Kasumi-1 (cell line): Measurements from ENCODE around the gene MLST8.
"Not testable (repeated sequence)": the region's sequence is repeated elsewhere in the genome, so short reads cannot be mapped to it uniquely, and the experiment has no call there.

Experiments
- DNase-seq, 2 experiments: peaks; one replicate each; lab custom pipeline; 2025; lab: John Stamatoyannopoulos, UW

The MLST8 gene

DNA sequence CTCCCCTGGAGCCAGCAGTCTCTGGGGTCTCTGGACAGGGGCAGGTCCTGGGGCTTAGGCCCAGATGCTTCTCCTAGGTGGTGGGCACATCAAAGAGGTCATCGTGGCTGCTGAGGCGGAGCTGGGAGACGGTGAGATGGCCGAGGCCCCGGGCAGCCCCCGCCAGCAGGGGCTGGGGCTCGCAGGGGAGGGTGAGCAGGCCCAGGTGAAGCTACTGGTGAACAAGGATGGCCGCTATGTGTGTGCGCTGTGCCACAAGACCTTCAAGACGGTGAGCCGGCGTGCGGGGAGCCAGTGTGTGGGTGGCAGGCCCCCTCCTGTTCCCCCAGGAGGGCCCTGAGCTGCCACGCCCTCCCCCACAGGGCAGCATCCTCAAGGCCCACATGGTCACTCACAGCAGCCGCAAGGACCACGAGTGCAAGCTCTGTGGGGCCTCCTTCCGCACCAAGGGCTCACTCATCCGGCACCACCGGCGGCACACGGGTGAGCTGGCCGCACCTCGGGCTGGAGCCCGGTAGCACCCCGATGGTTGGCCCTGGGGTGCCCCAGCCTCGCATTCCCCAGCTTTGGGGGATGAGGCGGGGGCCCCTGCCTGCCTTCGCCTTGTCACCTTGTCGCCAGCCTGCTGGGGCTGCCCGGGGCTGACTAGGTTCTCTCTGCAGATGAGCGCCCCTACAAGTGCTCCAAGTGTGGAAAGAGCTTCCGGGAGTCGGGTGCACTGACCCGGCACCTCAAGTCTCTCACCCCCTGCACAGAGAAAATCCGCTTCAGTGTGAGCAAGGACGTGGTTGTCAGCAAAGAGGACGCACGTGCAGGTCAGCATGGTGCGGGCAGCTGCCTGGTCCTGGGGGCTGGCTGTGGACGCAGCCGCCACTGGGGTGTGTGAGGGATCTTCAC lies 27.1 kb downstream of the MLST8 start:
- no peak for DNase-seq

DNA sequence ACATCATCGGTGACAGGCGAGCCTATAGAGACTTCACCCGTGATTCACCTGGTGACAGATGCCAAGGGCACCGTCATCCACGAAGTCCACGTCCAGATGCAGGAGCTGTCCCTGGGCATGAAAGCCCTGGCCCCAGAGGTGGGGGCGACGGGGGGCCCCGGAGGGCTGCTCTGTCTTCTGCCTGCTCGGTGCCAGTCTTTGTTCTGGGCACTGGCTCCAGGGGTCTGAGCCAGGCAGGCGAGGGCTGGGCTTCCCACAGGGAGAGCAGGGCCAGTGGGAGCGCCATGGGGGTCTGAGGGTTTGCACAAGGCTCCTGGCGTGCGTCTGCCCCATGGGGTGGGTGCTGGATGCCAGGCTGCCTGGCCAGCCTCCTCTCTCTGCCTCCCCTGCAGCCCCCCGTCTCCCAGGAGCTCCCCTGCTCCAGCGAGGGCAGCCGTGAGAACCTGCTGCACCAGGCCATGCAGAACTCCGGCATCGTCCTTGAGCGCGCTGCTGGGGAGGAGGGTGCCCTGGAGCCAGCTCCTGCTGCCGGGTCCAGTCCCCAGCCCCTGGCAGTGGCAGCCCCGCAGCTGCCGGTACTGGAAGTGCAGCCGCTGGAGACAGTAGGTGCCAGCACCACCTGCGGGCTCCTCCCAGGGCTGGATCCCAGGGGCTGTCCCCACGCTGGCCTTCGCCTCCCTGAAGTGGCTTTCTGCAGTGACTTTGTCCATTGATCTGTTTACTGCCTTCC lies 28.0 kb downstream of the MLST8 start:
- no peak for DNase-seq

DNA sequence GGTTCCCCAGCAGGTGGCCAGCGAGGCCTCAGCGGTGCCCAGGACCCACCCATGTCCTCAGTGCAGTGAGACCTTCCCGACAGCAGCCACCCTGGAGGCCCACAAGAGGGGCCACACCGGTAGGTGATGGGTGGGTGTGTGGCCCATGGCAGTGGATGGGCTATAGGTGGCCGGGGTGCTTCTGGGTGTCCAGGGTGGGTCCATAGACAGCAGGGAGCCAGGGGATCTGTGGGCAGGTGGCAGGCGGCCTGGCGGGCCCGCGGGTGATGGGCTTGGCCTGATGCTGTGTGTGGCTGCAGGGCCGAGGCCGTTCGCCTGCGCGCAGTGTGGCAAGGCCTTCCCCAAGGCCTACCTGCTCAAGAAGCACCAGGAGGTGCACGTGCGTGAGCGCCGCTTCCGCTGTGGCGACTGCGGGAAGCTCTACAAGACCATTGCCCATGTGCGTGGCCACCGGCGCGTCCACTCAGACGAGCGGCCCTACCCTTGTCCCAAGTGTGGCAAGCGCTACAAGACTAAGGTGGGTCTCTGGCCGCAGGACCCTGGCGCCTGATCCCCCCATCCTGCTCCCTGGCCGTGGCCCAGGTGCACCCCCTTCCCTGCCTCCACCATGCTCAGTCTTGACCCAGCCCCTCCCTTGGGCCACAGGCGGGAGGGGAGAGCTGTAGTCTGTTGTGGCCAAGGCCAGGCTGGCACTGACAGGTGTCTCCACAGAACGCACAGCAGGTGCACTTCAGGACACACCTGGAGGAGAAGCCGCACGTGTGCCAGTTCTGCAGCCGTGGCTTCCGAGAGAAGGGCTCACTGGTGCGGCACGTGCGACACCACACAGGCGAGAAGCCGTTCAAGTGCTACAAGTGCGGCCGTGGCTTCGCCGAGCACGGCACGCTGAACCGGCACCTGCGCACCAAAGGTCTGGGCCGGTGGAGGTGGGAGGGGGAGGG lies 28.9 kb downstream of the MLST8 start:
- DNase-seq, result no peak

DNA sequence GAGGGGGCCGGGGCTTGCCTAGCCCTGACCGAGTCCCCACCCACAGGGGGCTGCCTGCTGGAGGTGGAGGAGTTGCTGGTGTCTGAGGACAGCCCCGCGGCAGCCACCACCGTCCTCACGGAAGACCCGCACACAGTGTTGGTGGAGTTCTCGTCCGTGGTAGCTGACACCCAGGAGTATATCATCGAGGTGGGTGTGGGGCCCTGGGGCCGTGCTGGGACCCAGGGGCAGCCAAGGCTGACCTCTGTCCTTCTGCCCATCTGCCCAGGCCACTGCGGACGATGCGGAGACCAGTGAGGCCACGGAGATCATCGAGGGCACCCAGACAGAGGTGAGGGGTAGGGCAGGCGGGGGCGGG lies 29.5 kb downstream of the MLST8 start:
- DNase-seq, result no peak

DNA sequence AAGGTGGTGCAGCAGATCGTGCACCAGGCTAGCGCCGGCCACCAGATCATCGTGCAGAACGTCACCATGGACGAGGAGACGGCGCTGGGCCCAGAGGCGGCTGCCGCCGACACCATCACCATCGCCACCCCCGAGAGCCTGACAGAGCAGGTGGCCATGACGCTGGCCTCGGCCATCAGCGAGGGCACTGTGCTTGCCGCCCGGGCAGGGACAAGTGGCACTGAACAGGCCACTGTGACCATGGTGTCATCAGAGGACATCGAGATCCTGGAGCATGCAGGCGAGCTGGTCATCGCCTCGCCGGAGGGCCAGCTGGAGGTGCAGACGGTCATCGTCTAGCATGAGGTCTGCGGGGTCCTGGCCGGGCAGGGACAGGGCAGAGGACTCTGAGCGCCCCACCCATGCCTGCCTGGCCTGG lies 30.0 kb downstream of the MLST8 start:
- no peak for DNase-seq

DNA sequence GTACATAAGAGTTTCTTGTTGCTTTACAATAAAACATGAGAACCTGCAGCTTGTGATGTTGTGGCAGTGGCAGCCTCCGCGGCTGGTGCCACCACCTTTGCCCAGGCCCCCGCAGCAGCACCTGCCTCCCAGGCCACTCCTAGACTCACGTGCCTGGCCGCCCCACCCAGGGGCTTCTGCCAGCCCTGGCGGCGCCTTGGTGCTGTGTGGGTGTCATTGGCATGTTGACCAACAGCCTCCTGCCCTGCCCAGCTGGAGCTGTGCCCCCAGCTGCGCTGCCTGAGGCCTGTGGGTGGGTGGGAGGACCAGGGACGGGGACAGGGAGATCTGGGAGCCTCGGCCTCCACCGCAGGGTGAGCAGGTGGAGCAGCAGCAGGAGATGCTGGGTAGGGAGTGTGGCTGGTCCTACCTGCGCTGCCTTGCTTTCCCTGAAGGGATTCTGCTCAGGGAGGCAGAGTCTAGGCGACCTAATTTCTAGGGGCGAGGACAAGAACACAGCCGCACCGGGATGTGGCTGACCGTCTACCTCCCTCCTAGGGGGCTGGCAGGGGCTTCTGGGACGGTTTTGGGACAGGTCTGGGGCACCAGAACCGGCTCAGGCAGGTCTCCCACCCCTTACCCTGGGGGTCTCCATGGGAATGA lies 30.6 kb downstream of the MLST8 start:
- no peak for DNase-seq

DNA sequence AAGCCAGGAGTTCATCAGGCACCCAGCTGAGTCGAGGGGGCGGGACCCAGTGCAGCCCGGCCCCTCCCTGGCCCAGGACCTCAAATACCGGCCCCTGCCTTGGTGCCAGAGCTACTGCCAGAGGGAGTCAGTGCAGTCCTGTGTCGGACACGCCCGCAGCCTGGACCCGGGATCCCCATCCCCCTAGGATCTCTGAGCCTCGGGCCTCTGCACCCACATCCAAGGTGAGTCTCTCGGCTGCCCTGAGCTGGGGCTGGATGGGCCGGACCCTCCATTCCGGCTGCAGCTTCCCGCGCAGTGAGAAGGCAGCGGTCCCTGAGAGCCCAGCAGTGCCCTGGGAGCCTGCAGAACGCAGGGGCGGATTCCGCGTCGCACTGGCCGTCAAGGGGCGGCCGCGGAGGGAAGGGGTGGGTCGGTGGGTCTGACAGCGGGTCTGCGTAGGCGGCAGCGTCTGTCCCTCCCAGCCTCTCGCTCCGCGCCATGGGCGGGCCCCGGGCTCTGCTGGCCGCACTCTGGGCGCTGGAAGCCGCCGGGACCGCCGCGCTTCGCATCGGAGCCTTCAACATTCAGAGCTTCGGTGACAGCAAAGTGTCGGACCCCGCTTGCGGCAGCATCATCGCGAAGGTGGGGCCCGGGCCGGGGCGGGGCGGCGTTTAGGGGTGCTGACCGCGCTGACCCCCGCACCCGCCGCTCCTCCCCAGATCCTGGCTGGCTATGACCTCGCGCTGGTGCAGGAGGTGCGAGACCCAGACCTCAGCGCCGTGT lies 31.3 kb downstream of the MLST8 start, which contains the start of gene DNASE1L2:
DNASE1L2 (plus strand) TSS at position 108 of the 765 bp plus-strand sequence; CDS start at position 481, 373 bp downstream.
- DNase-seq, result no peak

DNA sequence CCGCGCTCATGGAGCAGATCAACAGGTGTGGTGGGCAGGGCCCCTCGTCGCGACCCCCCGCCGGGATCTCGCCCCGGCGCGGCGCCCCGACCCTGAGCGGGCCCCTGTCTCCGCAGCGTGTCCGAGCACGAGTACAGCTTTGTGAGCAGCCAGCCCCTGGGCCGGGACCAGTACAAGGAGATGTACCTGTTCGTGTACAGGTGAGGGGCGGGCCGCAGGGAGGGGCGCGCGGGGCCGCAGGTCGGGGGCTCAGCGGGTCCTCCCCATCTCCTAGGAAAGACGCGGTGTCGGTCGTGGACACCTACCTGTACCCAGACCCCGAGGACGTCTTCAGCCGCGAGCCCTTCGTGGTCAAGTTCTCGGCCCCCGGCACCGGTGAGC lies 31.8 kb downstream of the MLST8 start:
- DNase-seq, result no peak

DNA sequence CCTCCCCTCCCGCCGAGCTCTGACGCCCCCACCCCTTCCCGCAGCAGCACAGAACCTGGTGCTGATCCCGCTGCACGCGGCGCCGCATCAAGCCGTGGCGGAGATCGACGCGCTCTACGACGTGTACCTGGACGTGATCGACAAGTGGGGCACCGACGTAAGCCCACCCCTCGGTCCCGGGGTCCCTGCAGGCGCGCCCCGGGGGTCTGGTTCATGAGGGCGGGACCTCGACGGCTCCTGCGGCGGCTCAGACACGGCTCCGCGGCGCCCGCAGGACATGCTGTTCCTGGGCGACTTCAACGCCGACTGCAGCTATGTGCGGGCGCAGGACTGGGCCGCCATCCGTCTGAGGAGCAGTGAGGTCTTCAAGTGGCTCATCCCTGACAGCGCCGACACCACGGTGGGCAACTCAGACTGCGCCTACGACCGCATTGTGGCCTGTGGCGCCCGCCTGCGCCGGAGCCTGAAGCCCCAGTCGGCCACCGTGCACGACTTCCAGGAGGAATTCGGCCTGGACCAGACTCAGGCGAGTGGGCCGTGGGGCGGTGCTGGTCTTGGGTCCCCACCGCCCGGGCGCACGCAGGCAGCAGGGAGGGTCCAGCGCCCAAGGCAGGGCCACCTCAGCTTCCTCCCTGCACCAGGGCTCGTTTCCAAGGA lies 32.4 kb downstream of the MLST8 start:
- no peak for DNase-seq

DNA sequence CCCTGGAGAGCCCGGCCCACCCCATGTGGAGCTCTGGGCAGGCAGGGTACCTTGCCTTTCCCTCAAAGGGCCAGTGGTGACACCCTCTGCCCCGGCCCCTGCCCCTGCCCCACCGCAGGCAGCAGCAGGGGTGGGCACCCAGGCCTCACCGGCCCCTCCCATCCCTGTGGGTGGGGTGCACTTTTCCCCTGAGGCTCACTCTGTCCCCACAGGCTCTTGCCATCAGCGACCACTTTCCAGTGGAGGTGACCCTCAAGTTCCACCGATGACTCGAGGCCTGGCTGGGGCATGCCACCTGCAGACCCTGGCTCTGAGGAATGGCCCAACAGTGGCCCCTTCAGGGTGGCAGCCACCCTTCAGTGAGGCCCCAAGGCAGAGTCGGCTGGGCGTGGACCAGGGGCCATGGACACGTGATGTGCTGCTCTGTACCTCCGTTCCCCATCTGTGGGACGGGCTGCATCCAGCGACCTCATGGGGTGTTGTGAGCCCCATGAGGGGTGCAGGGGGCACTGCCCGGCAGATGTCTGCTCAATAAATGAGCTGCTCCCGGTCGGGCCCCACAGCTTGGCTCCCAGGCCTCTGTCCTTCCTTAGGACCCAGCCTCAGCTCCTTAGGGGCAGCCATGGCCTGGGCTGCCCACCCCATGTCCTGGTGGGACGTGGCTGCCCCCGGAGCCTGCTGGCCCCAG lies 33.0 kb downstream of the MLST8 start:
- no peak for DNase-seq

DNA sequence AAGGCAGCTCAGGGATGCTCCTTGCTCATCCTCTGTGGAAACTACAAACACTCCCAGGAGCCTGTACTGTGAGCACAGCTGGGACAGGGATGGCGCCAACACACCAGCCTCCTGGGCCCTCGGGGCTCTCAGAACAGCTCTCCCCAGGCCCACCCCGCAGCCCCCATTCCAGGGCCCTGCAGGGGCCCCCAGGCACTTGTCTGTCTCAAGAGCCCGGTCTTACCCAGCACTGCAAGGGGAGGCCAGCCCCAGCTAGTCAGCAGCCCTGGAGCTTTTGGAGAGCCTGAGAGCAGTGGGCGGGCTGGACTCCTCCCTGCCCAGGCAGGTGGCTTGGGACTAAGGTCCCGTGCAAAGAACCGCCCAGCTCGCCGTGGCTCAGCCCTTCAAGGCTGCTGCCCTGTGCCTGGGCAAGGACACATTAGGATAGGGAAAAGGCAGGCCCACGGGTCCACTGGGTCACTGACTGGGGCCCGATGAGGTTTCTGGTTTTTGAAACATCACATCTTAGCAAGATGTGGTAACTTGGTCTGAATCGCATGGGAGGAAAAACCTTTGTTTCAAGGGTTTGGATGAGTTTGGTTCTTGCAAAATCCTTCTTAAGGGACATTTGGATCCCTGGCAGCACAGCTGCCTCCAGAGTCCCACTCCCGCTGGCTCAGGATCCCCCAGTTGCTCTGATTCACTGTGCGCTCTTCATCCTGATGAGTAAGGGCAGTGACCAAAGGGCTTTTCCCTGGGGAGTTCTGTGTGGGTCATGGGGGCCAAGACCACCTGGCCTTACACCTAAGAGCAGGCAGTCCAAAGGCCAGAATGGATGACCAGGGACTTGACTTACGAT lies 33.8 kb downstream of the MLST8 start:
- DNase-seq, result no peak

DNA sequence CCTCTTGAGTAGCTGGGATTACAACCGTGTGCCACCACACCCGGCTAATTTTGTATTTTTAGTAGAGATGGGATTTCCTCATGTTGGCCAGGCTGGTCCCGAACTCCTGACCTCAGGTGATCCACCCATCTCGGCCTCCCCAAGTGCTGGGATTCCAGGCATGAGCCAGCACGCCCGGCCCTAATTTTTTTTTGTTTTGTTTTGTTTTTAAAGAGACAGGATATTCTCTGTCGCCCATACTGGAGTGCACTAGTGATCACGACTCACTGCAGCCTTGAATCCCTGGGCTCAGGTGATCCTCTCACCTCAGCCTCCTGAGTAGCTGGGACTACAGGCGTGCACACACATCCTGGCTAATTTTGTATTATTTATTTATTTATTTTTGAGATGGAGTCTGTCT lies 35.1 kb downstream of the MLST8 start:
- not testable (repeated sequence) for DNase-seq

DNA sequence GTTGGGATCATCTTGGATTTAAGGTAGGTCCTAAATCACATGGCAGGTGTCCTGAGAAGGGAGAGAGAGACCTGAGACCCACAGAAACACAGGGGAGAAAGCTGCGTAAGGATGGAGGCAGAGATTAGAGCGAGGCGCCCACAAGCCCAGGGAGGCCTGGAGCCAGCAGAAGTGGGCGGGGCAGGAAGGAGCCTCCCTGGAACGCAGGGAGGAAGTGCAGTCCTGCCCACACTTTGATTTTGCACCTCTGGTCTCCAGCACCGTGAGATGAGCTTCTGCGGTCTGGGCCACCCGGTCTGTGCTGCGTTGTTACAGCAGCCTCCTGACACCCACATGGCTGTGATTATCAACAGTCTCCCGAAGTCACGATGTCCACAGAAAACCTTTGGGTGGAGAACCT lies 37.3 kb downstream of the MLST8 start:
- DNase-seq, result no peak

DNA sequence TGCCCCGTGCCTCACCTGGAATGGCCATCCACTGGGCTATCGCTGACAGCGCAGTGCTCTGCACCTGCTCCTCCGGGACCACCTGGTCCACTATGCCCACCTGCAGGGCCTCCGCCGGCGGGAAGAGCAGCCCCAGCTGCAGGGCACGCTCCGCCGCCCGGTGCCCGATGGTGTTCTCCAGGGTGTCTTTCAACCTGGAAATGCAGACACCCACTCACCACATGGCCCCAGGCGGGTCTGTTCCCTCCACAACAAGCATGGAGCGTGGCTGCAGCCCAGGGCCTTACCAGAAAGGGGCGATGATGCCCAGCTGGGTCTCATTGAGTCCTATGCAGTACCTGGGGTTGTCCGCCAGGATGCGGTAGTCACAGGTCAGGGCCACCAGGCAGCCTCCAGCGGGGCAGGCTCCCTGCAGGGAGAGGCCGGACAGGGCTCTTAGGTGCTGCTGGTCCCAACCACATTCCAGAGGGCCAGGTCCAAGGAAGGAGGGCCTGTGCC lies 37.8 kb downstream of the MLST8 start:
- DNase-seq, result no peak

DNA sequence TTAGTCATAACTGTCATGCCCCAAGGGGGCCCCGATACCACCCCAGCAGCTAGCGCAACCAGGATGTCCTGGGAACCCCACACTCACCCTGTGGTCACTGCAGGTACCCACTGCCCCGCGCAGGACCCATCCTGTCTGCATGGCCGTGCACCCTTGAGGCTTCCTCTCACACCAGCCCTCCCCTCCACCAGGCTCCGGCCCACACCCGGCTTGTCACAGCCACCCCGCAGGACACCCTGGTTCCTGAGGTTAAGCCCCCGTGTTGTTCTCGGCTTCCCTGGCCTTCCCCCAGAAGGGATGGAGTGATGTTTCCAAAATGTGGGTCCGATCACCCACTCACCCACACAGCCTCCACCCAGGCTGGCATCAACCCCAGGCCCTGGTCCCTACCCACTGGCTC lies 38.5 kb downstream of the MLST8 start:
- DNase-seq, result no peak

DNA sequence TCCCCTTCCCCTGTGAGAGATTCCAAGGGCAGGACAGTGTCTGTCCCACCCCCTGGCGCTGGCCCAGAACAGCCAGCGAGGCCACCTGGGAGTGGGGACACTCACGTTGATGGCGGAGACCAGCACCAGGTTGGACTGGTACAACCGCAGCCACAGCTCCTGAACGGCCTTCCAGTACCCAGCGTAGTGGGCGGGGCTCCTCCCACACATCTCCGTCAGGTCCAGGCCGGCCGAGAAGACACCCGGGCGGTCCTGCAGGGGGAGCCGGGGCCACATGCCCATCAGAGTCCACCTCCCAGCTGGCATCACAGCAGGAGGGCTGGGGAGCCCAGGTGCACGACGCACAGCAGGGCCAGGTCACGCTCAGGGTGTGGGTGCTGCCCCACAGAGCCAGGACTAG lies 39.0 kb downstream of the MLST8 start:
- no peak for DNase-seq

DNA sequence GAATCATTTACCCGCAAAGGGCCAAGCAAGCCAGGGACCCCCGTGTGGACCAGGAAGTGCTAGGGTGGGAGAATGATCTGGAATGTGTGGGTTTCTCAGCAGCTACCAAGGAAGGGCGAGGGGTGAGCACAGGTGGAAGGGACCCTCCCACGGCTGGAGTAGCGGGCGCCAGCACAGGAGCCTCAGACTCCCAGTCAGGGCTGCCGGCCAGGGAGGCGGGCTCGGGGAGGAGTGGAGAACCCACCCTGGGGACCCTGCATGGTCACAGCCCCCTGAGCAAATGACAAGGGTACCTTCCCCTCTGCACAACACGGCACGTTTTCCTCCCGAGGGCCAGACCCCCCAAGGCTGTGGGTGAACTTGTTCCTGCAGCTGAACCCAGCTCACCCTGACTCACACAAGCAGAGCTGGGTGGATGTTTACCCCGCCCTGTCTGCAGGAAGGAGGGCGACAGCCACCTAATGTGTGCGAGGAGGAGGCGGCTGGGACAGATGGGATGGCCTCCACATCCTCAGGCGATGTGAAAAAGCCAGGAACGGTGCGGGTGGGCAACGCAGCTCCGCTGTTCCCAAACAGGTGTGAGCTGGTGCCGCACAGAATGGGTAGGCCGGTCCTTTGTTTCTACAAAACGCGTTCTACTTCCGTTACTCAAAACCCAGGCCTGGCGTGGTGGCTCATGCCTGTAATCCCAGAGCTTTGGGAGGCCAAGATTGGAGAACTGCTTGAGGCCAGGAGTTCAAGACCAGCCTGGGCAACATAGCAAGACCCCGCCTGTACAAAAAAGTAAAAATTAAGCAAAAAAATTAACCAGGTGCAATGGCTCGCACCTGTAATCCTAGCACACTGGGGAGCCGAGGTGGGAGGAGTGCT lies 39.9 kb downstream of the MLST8 start:
- no peak for DNase-seq
